Measurements from ENCODE around the gene PRF1. TPM values are rescaled to one million over a fixed set of nuclear protein-coding genes. Genes with fewer than 3 reads are reported as not detected.

PRF1 gene
- total RNA-seq, 1 donor from 2014 or later, result not detected

GRCh38 chr10:70576803-70577517 lies 25.6 kb downstream of the PRF1 start:
- Mint-ChIP-seq H3K27me3 (ENCODE audit: low read depth) (no peaks in the 10 kb centered on the region), H3K4me1 (ENCODE audit: low read depth) (peaks cover 34% of the 10 kb centered on the region), H3K9me3 (ENCODE audit: low read depth) (no peaks in the 10 kb centered on the region), H3K27ac (ENCODE audit: unreplicated experiment) (no peak overlapping the region), H3K36me3 (ENCODE audit: low read depth) (no peaks in the 10 kb centered on the region), H3K4me3 (ENCODE audit: unreplicated experiment) (no peak overlapping the region)
- no peak for DNase-seq (ENCODE audit: low spot score)
- TF ChIP-seq CTCF (IDR thresholded peaks at IDR 0.05), result no peak

DNA sequence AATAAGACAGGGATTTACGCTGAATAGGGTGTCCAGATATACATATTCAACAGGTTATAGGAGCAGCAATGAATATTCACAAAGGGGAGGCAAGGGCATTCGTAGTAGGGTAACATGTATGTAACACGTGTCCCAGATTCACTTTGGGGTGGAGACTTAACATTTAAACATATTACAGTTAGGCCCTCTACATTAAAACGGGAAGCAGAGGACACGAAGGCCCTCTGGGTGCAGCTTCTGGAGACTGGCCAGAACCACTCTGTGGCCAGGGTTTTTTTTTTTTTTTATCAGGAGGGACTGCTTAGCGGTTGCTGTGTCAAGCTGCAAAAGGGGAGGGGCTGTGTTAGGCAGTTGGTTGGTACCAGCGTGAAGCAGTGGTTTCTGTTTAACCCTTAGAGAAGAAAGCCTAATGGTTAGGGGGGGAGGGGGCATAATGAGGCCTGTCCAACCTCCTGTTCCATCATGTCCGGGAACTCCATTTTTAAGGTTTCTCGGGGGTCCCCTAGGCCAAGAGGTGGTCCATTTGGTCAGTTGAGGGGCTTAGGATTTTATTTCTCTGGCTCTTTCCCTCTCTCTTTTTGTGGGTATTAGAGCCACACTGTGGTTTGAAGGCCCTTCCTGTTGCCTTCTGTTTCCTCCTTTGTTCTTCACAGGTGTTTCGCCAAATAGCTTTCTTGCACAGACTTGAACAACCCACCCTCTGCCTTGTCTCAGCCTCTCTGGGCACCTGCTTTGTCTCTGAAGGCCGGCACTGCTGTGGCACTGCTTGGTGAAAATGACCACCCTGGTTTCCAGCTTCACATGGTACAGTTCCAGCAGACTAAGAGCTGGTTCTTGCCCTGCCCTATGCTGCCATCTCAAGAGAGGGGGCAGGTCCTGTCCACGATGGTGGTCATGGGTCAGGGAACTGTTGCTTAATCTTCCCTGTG lies 26.4 kb downstream of the PRF1 start:
- DNase-seq (ENCODE audit: low spot score), result peak; percentile 24
- H3K9me3 Mint-ChIP-seq (ENCODE audit: low read depth), result no peaks in the 10 kb centered on the region
- peak overlapping the region; percentile 62 for H3K27ac Mint-ChIP-seq (ENCODE audit: unreplicated experiment)

GRCh38 chr10:70575486-70575873 lies 27.1 kb downstream of the PRF1 start:
- Mint-ChIP-seq H3K9me3 (ENCODE audit: low read depth) (no peaks in the 10 kb centered on the region), H3K4me1 (ENCODE audit: low read depth) (peaks cover 34% of the 10 kb centered on the region), H3K36me3 (ENCODE audit: low read depth) (no peaks in the 10 kb centered on the region), H3K4me3 (ENCODE audit: unreplicated experiment) (no peak overlapping the region), H3K27me3 (ENCODE audit: low read depth) (no peaks in the 10 kb centered on the region), H3K27ac (ENCODE audit: unreplicated experiment) (peak overlapping the region; percentile 62)
- DNase-seq (ENCODE audit: low spot score), result peak; percentile 68
- TF ChIP-seq CTCF (IDR thresholded peaks at IDR 0.05), result no peak

More for the DNA sequence above, 26.4 kb downstream of the PRF1 start:
- H3K36me3 Mint-ChIP-seq (ENCODE audit: low read depth), result no peaks in the 10 kb centered on the region
- no peak for TF ChIP-seq CTCF (IDR thresholded peaks at IDR 0.05)
- H3K27me3 Mint-ChIP-seq (ENCODE audit: low read depth), result no peaks in the 10 kb centered on the region
- H3K4me3 Mint-ChIP-seq (ENCODE audit: unreplicated experiment), result no peak overlapping the region
- peaks cover 34% of the 10 kb centered on the region for H3K4me1 Mint-ChIP-seq (ENCODE audit: low read depth)

DNA sequence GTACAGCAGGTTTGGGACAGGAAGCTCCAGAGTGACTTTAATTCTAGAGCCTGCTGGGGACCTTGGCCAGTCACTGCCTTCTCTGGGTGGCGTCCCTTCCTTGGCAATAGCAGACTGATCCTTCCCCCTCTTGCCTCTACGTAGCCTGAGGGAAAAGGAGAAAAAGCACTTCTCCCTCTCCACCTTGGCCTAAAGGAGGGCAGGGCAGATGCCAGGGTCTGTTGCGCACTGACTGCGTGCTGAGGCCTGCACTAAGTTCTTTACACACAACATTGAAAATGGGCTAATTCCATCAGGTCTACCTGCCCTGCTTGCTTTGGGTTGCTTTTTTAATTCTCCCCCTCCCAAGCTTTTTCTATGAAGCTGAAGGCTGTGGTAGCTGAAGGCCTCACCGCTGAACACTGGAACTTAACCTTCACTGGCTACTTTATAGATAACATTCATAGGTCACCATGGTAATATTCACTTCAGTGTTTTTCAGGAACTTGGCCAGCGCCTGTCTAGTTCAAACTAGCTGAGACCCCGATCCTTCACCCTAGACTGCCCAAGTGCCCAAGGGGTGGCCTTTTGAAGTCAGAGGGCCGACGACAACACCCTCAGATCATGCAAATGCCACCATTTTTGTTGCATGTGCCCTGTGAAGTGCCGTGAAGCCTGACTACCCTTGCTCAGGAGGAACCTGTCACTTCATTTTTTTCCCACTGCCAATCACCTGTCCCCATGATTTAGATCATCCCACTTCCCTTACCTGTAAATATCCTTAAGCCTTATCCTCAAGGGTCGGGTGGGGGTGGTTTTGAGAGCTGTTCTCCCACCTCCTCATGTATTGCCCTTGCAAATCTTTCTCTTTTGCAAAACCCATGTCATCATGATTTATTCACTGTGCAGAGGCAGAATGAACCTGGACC lies 28.7 kb downstream of the PRF1 start:
- no peak for TF ChIP-seq CTCF (IDR thresholded peaks at IDR 0.05)
- Mint-ChIP-seq H3K27ac (ENCODE audit: unreplicated experiment) (no peak overlapping the region), H3K4me1 (ENCODE audit: low read depth) (peaks cover 34% of the 10 kb centered on the region), H3K36me3 (ENCODE audit: low read depth) (no peaks in the 10 kb centered on the region), H3K27me3 (ENCODE audit: low read depth) (no peaks in the 10 kb centered on the region), H3K9me3 (ENCODE audit: low read depth) (no peaks in the 10 kb centered on the region), H3K4me3 (ENCODE audit: unreplicated experiment) (no peak overlapping the region)
- DNase-seq (ENCODE audit: low spot score), result peak; percentile 28

Measured in chondrocyte (in vitro differentiated cells).